SHP77 (cell line): ENCODE data around the gene PLCB1.
A peak's percentile ranks its signal among the peaks of the same experiment; 100 is the strongest.

ENCODE experiments used
- DNase-seq, 2 experiments: peaks; one replicate each; lab custom pipeline; 2025; lab: John Stamatoyannopoulos, UW

The PLCB1 gene

DNA sequence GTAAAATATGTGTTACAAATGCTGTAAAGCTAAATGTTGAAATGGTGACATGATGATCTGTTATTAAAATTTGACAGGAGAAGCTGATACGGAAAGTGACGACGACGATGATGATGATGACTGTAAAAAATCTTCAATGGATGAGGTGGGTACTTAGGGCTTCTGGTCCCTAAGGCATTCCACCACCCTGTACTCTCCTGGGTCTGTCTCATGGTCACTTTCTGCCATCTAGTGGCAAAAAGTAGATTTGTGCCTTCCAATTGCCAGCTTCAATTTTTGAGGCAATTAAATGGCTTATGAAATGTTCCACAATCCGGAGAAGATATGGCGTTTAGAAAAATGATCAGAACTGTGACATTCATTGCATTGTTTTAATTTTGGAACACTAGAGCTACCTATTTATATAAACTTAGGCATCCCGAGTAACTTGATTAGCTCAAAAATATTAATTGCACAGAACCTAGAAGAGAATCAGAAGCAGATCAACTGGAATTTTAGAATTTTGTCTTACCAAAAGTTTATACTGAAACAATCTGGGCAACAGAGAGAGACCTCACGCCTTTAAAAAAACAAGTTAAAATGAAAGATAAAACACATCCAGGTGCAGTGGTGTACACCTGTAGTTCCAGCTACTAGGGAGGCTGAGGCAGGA lies 590.3 kb downstream of the PLCB1 start:
- DNase-seq: peak; percentile 68 to 82

DNA sequence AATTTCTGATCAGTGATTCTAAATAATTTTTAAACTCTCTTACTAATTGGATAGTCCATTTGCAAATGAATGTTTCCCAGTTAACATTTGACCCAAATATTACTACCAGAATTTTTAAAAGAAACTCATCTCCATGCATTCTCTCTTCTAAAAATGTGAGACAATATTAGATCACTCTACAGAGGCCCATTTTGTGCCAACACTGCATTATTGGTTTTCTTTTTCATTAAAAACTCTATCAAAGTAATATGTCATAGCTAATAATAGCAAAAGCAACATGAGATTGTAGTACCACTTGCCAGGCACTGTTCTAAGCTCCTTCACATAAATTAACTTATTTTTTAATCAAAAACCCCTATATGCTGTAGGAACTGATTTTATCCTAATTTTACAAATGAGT lies 591.2 kb downstream of the PLCB1 start:
- no peak for DNase-seq

DNA sequence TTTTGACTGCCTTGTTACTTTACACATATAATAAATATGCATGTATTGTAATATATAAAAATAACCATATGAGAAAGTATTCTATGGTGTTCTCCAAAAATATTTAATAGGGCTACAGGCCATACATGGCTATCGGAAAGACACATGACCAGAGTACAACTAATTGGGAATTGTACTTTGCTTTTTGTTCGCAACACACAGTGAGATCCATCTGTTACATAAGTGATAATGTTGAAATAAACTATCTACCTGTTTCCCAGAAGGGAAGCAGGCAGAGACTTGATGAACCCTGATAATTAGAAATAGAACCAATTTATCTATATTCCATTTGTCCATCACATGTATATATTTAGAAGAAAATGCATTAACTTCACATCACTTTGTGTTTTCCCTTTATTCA lies 592.8 kb downstream of the PLCB1 start:
- DNase-seq: no peak

DNA sequence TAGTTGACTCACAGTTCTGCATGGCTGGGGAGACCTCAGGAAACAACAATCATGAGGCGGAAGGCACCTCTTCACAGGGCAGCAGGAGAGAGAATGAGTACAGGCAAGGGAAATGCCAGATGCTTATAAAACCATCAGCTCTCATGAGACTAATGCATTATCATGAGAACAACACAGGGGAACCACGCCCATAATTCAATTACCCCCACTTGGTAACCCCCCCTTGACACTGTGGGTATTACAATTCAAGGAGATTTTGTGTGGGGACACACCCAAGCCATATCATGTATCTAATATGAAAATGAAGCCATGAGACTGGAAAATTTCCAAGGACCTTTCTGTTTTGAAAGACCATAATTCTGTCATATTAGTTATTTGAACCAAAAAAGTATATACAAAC lies 594.4 kb downstream of the PLCB1 start:
- no peak for DNase-seq

DNA sequence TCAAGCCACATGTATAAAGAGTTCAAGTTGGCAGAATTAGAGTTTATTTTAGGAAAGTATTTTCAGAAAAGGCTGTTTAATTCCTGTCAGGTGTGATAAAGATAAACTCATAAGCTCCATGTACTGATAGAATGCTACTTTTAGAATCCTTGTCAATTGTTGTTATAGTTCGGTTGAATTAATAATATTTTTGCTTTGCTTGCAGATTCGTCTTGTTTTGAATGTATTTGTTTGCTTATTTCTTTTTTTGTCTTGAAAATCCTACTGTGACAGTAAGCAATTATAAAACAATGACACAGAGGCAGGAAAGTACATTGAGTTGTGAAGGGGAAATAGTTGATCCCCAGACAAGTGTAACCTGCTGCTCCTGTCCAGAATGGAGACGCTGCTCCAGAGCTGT lies 602.9 kb downstream of the PLCB1 start:
- DNase-seq: no peak

DNA sequence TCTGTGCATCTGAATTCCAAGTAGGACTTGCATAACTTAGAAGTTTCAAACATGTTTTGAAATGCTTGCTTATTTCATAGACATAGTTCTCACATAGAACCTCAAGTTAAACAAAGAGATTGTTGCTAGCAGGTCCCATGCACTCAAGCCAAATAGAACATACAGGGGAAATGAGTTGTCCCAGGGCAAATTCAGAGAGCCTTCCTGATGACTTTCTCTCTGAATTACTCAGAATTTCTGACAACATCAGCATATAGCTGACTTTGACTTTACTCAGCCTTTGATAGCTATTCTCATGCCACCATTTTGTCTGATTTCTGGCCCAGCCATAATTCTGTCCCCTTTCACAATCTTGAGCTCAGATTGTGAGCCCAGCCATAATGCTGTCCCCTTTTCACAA lies 603.6 kb downstream of the PLCB1 start:
- no peak for DNase-seq

DNA sequence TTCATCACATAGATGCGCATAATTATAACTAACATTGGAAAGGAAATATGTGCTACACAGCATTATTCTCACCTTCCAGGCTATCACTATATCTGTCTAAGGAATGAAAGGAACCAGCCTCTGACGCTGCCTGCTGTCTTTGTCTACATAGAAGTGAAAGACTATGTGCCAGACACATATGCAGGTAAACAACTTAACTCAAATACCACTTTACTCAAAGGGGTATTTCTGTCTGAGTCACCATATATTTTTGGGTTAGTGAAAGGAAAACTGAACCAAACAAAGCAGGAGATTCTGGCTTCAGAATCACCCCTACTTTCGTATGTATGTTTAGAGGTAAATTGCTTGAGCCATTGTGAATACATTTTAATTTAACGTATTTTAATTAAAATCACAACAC lies 608.2 kb downstream of the PLCB1 start:
- no peak for DNase-seq

DNA sequence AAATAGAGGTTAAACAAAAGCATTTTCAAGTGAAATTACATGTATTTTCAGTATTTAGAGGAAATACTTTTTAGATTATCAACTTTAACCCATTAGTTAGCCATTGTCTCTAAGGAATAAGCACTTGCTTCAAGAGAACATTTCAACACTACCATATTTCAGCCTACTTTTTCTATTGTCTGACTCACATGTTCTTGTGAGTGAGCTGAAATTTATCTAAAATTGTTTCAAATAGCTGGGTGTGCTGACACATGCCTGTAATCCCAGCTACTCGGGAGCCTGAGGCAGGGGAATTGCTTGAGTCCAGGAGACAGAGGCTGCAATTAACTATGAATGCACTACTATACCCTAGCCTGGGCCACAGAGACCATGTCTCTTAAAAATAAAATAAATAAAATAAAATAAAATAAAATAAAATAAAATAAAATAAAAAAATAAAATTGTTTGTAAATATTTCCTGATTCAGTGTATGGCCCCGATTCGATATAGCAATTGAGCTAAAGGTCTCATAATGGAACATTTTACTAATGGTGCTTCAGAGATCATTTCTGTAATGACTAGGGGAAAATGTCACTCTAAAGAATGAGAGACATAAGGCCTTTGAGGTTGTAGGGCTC lies 612.3 kb downstream of the PLCB1 start:
- DNase-seq: no peak

DNA sequence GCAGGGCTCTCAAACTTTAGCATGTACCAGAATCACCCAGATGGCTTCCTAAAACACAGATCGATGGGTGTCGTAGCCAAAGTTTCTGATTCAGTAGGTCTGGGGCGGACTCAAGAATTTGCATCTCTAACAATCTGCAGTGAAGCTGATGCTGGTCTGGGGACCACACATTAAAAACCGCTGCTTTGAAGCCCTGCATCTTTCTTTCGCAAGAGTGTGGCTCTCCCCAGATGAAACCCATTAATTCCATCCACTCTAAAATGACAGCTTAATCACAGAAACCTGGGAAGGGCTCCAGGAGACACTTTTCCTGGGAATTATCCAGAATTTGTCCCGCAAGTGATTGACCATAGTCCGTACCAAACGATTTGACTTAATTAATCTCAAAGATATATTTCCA lies 617.0 kb downstream of the PLCB1 start:
- DNase-seq: no peak

DNA sequence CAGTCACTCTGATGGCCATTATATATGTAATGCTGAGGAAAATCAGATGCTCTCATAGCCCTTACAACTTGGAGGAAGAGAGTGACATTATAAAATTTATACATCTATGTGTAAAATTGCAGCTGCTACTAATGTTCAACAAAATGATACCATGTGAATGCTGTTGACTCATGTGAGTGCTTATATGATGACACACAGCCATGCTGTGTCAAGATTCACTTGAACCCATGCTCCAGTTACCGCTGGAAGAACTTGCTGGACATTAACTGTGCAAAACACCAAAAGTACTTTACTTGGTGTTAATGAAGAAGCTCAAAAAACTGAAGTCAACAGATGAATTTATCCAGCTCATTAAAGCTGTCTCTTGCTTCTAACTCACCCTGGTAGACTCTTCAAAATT lies 617.9 kb downstream of the PLCB1 start:
- no peak for DNase-seq

DNA sequence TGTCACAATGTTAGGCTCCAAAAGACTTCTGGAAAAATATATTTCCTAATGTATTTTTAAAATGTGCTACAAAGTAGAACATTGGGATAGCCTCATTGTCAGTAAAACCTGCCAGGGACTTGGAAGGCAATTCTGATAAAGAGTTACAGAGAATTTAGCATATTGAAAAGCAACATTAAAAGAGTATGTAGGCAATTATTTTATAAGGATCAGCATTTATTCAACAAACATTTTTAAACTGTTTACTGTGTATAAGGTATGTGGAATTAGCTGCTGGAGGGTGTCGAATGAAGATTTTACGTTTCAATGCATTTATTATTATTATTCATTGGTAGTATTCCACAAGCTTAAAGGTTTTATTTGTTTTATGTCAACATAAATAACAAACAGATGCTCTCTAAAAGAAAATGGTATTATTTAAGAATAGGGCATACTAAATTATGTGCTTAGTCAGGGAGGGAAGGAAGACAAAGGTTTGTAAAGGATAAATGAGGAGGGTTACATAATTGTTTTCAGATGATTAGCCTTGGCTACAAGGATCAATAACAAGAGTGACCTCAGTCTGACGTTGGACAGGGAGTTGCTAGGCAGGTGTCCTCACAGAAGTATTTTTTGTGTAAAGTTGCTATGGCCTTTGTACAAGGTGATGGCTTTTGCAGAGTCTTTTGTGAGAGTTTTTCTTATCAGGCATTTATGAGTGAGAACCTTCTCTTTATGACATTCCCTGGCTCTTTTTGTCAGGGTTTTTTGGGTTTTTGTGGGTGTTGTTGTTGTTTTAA lies 623.5 kb downstream of the PLCB1 start:
- DNase-seq: peak; percentile 82 to 85

DNA sequence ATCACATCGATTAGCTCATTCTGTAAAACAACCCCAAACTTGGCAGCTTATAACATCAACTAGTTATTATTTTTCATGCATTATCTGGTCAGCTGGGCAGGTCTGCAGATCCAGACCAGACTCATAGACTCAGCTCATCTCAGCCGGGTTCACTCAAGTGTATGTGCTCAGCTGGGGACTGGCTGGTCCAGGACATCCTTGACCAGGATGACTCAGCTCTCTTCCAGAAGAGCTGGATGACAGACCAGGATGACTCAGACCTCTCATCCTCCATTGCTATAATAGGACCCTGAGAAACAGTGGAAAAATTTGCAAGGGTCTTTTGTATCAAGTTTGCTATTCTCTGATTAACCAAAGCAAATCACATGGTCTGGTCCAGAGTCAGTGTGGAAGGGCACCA lies 624.3 kb downstream of the PLCB1 start:
- peak; percentile 91 to 97 for DNase-seq

DNA sequence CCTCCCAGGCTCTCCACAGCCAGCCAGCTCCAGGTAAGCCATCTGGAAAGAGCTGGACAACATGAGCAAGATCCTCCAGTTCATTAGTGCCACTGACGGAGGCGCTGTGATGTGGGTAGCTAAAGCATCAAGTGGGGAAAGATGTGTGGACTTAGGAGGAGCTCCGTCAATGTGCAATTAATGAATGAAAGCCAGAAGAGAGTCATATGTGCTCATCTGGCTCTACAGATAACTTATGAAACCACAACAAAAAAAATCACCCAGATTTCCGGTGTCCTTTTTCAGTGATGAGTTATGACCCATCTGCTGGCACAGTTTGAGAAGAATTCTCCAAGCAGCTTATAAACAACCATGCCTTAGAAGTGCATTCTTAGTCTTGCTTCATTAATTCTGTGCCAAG lies 625.1 kb downstream of the PLCB1 start:
- no peak for DNase-seq

DNA sequence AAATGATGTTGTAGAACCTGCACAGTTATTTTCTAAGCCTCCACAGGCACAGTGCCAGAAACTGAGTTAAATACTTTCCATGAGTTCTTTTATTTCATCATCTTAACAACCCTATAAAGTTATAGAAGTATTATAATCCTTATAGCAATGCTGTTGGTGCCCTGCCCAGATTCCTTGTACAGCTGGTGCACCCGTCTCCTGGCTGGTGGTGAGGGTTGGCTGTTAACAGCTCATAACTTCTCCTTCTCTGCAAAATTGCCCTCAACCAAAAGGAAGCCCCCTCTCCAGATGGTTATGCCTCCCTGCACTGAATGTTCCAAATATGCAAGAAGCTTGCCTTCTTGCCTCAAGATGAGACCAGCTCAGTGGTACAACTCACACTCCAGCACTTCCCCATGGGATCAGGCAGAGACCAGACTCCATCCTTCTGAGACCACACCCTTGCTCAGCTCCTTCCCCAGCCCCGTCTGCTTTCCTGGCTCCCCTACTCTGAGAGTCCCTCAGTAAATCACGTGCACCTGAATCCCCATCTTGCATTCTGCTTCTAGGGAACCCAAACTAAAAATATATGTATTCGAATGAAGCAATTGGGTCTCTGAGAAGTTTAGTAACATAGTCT lies 632.4 kb downstream of the PLCB1 start:
- no peak for DNase-seq

DNA sequence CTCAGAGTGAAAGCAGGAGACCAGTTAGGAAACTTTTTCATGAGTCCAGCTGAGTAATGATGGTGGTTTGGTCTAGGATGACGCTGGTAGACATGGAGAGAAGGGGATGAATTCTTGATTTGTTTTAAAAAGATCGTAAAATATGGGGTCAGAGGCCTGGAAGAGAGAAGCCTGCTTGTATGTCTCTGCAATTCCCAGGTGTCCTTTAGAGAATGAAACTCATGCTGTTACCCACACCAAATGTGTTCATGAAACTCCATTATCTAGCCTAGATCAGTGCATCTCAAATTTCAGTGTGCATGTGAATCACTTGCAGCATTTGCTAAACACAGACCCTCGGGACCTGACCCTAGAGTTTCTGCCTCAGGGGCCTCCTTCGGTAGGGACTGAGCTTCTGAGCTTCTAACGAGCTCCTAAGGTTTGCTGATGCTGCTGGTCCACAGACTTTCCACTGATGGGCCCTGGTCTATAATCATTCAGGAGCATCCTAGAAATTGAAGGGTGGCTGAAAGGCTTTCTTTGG lies 634.9 kb downstream of the PLCB1 start:
- DNase-seq: no peak

DNA sequence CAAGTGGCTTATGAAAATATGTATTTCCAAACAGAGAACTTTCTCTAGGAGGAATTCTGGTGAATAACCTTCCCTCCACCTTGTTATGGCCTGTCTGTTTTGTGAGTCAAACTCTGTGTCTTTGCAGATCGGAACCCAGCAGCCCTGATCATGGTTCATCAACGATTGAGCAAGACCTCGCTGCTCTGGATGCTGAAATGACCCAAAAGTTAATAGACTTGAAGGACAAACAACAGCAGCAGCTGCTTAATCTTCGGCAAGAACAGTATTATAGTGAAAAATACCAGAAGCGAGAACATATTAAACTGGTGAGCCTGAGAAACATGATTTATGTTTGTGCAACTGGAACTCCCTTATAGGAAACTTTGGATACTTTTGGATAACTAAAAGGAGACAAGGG lies 642.3 kb downstream of the PLCB1 start:
- DNase-seq: no peak

DNA sequence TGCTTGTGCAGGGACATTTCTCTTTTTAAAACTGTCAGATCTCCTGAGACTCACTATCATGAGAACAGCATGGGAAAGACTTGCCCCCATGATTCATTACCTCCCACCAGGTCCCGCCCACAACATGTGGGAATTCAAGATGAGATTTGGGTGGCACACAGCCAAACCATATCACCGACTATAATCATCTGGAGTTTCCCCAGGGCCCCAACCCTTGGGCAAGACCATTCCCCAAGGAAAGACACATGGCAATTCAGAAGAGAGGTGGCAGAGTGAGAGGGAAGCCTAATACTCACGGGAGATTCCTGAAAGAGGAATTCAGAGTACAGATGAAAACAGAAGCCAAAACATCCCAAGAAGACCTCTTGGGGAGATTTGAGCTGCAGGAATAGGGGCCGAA lies 645.8 kb downstream of the PLCB1 start:
- no peak for DNase-seq

DNA sequence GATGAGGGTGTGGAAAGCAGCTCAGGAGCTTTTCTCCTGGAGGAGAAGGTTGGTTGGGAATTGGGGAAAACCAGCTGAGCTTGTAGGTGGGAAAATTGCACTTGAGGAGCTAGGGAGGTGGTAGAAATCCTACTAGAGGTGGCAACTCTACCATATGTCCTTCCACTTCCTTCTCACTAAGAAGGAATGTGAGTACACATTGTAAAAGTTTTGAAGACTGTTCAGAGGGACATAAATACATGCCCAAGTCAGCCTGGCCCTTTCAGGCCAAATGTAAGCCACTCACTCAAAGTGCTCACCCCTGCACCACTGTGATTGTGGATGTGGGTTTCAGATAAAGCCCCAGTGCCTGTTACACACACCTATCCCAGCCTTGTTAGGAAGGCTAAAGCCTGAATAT lies 646.3 kb downstream of the PLCB1 start:
- DNase-seq: no peak

DNA sequence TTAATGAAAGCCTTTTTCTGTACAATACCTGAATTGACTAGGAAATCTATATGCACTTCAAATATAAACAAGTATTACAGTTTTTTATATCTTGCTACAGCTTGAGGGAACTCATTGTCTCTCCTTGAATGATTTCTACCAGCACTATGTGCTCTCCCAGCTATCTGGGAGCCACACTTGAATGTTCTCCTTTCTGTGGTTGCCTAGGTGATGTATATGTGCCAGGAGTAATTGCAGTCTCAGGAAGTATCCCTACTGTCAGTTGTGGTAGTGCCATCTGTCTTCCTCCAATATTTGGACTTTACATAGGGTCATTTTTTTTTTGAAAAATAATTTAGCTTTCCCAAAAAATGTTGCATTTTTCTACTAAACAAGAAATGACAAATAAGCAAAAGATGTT lies 648.8 kb downstream of the PLCB1 start:
- DNase-seq: no peak

DNA sequence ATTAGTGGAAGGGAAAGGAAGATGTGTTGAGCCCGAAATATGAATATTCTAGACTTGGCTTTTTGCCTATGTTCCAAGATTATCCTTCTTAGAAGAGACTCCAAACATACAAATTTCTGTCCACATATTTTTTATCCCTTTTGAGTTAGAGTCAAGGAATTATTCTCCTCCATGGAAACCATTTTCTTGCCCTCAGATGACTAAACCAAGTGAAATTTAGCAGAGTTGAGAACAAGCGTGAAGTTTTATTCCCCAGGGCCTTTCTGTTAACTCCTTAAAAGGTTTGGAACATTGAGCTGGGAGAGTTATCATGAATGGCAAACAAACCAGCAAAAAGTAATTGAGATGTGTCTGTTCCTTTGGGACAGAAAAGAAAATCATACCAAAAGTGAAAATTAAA lies 650.7 kb downstream of the PLCB1 start:
- DNase-seq: no peak

DNA sequence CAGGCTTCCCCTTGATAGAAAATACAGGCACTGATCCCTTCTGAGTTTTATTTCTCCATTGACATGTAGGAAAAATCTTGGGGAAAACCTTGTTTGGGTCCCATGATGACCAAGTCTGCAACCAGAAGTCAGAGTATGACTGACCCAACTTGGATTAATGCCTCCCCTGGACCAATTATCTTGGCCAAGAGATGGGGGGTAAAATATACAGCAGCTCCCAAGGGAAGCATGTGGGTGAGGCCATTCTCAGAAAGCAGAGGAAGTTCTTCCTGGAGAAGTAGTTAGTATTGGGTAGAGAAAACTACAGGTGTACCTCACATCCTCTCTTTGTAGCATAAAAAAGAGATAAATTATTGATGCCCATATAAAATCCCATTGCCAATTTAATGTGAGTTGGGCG lies 651.7 kb downstream of the PLCB1 start:
- DNase-seq: no peak

DNA sequence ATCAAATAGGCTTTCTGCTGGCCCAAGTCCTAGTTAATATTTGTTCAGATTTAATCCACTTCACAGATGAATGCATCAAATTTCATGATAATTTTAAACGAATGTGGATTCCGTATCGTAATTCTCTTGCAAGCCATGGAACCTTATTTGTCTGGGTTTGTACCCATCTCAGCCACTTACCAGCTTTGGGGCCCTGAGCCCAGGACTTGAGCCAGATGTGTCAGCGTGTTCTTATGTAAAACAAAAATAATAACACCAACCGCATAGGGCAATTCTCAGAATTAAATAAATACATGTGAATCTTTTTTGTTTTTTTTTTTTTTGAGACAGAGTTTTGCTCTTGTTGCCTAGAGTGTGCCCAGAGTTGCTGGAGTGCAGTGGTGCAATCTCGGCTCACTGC lies 654.3 kb downstream of the PLCB1 start:
- no peak for DNase-seq

DNA sequence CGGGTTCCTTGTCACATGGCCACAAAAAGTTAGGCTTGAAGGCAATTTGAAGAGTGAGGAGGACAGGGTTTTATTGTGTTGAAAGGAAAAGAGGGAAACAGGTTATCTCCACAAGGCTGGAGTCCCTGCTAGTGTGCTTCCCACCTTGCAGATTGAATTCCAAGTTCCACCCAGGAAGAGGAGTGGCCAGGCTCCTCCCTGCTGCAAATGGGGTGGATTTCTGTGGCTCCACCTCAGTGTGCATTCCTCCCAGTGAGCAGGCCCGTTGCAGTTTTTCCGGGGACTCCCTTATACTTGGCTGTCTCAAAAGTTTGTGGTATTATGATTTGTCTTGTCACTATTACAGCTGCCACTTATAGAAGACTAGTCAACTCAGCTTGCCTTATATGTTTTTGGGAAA lies 655.0 kb downstream of the PLCB1 start:
- DNase-seq: no peak
